Left ventricle myocardium inferior (tissue), 1 donor: ENCODE results near the gene RAX. TPM values are rescaled to one million over a fixed set of nuclear protein-coding genes. Genes with fewer than 3 reads are reported as not detected.
A peak's percentile ranks its signal among the peaks of the same experiment; 100 is the strongest.

ENCODE experiments used
- DNase-seq: peaks from one replicate; pipeline ENCODE4 v3.0.0-alpha.2; 2020
- H3K27ac ChIP-seq: fragments of 200-600 bp; replicated peaks from 2 replicates; pipeline ENCODE4 v1.8.0; 2021
- H3K27me3 ChIP-seq: fragments of 200-600 bp; 2 replicates; pipeline ENCODE4 v1.8.0; 2021; ENCODE audit warnings: low read depth
- H3K36me3 ChIP-seq: fragments of 200-600 bp; 2 replicates; pipeline ENCODE4 v1.8.0; 2021
- H3K4me1 ChIP-seq: fragments of 200-600 bp; 2 replicates; pipeline ENCODE4 v1.8.0; 2021
- H3K4me3 ChIP-seq: fragments of 200-600 bp; 2 replicates; pipeline ENCODE4 v1.8.0; 2021; ENCODE audit warnings: mild to moderate bottlenecking, moderate library complexity
- H3K9me3 ChIP-seq: fragments of 200-600 bp; replicated peaks from 2 replicates; pipeline ENCODE4 v1.8.0; 2021
- intact Hi-C: fragments of 100-400 bp; cut with micrococcal nuclease; formaldehyde crosslinking; loops from one replicate; pipeline ENCODE4 v1.11.0; 2022
- long read RNA-seq: library from polyadenylated mRNA; unstranded; transcript quantifications from one replicate; pipeline ENCODE4 v2.0.0, GENCODE V29; 2021
- total RNA-seq: library from RNA; stranded (reverse); fragmentation: NEBNext Ultra II Directional; extraction: Animal tissue kit (Norgen Biotek cat#: 25700); gene quantifications from one replicate; pipeline ENCODE4 v1.2.1, GENCODE V29; 2021
- TF ChIP-seq, protein P1 (sequence below): fragments of 200-600 bp; IDR thresholded peaks from 2 replicates; pipeline ENCODE4 v1.8.0; 2021; ENCODE audit warnings: antibody characterized with exemption, mild to moderate bottlenecking, borderline replicate concordance
- donor health status: DM: no; HTN: yes; CAD: no; lungs with severe emphysema.

The RAX gene
- total RNA-seq, result not detected
- long read RNA-seq, result 0 reads

- peak within 1 kb of the TSS; percentile 54 for H3K4me3 ChIP-seq
- H3K9me3 ChIP-seq, result no peaks in the 10 kb centered on the region
- H3K27me3 ChIP-seq, result no peaks in the 10 kb centered on the region
- H3K4me1 ChIP-seq, result peaks cover 32% of the 10 kb centered on the region
- DNase-seq, result no peak
- no peak within 1 kb of the TSS for H3K27ac ChIP-seq
- H3K36me3 ChIP-seq, result no peaks in the 10 kb centered on the region
- intact Hi-C loops, result no loop called here
- TF ChIP-seq, protein P1, sequence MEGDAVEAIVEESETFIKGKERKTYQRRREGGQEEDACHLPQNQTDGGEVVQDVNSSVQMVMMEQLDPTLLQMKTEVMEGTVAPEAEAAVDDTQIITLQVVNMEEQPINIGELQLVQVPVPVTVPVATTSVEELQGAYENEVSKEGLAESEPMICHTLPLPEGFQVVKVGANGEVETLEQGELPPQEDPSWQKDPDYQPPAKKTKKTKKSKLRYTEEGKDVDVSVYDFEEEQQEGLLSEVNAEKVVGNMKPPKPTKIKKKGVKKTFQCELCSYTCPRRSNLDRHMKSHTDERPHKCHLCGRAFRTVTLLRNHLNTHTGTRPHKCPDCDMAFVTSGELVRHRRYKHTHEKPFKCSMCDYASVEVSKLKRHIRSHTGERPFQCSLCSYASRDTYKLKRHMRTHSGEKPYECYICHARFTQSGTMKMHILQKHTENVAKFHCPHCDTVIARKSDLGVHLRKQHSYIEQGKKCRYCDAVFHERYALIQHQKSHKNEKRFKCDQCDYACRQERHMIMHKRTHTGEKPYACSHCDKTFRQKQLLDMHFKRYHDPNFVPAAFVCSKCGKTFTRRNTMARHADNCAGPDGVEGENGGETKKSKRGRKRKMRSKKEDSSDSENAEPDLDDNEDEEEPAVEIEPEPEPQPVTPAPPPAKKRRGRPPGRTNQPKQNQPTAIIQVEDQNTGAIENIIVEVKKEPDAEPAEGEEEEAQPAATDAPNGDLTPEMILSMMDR, result no peak
Observed at GRCh38 chr18:59272891-59273758, at the start of gene RAX. Gene RAX, minus strand, starts transcription at chr18:59273454. Its CDS starts 248 bp downstream, at chr18:59273206.

DNA sequence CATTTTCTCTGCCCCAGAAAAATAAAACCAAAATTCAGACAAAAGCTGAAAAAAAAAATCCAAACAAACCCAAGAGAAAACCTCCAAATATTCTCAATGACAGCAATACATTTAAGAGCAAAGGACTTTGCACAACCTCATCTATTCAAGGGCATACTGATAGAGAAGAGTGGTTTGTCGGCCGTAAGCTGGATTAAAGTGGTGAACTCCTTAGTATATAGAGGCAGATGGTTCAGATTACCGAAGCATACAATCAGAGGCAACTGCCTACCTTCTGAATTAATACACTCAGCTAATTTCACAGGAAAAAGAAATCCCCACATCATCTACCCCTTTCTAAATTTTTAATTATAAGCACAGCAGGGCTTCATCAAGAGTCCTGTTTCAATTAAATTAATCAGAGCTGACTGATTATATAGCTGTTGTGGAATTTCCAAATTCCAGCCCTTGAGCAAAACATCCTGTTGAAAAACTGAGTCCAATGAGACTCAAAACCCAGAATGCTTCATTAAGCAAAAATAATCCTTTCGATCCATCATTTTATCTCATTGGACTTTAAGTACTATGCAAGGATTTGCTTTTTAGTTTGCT lies 45.3 kb upstream of the RAX start, which contains the start of gene CPLX4:
Gene CPLX4 (minus strand): TSS at position 190 of the 591 bp plus-strand sequence. CDS start 187 bp downstream, at position 3.
- H3K9me3 ChIP-seq, result no peaks in the 10 kb centered on the region
- no peaks in the 10 kb centered on the region for H3K4me1 ChIP-seq
- H3K27me3 ChIP-seq, result peaks cover 7% of the 10 kb centered on the region
- H3K36me3 ChIP-seq, result no peaks in the 10 kb centered on the region
- no peak within 1 kb of the TSS for H3K4me3 ChIP-seq
- no peak within 1 kb of the TSS for H3K27ac ChIP-seq
- no peak for DNase-seq
- intact Hi-C loops, result no loop called here
- TF ChIP-seq, protein P1, result no peak

DNA sequence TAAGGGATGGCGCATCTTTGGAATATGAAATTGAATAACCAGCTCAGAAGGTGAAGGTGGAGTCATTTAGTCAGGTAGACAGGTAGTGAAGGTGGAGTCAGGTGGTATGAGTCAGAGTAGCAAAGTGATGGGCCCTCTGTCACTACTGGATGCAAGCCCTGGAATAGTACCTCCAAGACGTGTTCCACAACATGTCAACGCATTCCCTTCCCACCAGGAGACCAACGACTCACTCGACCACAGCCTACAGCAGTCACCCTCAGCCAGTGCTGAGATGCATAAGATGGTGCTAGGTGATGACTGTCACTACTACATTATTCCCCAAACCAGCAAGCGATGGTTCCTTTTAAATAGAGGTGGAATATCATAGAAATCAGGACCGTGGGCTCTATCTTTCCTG lies 38.4 kb upstream of the RAX start:
- peaks cover 65% of the 10 kb centered on the region for H3K27me3 ChIP-seq
- no peaks in the 10 kb centered on the region for H3K36me3 ChIP-seq
- no peaks in the 10 kb centered on the region for H3K9me3 ChIP-seq
- DNase-seq, result no peak
- H3K27ac ChIP-seq, result no peak overlapping the region
- TF ChIP-seq, protein P1, result no peak
- H3K4me3 ChIP-seq, result no peak overlapping the region
- H3K4me1 ChIP-seq, result peaks cover 13% of the 10 kb centered on the region
- intact Hi-C loops, result no loop called here

DNA sequence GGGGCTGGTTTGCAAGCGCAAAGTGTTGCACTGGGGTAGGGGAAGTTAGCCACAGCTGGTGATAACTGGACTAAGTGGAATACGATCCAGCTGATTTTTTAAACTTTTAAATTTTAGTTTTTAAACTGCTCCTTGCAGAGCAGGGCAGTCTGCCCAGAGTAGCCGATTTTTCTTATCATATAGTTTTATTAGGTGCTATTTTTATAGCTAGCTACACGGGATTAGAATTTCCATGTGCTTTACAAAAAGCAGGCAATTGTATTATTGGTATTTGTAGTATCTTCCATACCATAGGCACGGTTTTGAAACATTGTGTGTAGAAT lies 35.6 kb upstream of the RAX start:
- peaks cover 13% of the 10 kb centered on the region for H3K4me1 ChIP-seq
- peak overlapping the region; percentile 58 for H3K4me3 ChIP-seq
- H3K27me3 ChIP-seq, result peaks cover 90% of the 10 kb centered on the region
- intact Hi-C loops, result loop anchor here (2.0 kb wide), 1 partner anchor 94 kb away; no protein-coding TSS in a partner anchor
- TF ChIP-seq, protein P1, result no peak
- no peaks in the 10 kb centered on the region for H3K36me3 ChIP-seq
- no peak for DNase-seq
- no peak overlapping the region for H3K27ac ChIP-seq
- no peaks in the 10 kb centered on the region for H3K9me3 ChIP-seq

DNA sequence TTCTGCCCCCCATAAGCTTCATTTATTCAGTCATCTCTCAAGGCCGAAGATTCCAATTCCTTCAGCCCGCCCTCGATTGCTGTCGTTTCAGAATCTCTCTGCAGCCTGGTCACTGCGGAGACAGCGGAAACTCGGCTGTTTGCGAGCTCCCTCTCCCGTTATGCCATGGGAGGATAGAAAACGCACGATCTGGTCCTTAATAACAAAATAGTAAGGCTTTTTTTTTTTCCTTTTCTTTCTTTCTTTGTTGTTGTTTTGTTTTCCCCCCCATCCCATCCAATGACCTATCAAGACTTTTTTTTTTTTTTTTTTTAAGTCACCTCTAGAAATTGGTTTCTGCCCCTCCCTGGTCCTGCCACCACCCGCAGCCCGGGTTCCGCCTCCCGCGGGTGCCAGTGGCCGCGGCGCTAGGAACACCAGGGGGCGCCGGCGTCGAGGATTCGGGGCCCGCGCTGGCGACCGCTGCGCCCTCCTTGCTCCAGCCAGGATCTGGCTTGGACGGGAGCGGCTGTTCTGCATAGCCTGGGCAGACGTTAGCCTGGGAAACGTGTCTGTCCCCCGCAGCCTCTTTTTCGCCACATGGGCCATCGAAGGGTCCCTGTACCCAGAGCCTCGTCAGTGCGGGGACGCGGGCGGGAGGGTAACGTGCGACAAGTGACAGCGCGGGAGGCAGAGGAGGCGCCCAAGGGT lies 35.1 kb upstream of the RAX start:
- peak overlapping the region; percentile 58 for H3K4me3 ChIP-seq

More for the DNA sequence above, 35.1 kb upstream of the RAX start:
- Histone ChIP-seq H3K36me3 (no peaks in the 10 kb centered on the region), H3K4me1 (peaks cover 13% of the 10 kb centered on the region), H3K27ac (no peak overlapping the region), H3K9me3 (no peaks in the 10 kb centered on the region), H3K27me3 (peaks cover 91% of the 10 kb centered on the region)
- DNase-seq, result peak; percentile 77
- TF ChIP-seq, protein P1, result peak; percentile 85
- intact Hi-C loops, result loop anchor here (2.0 kb wide), 1 partner anchor 94 kb away; no protein-coding TSS in a partner anchor
